GM19452 (cell line): ENCODE data around the gene LMTK2.

Source experiments
- ATAC-seq: cut with Tn5 transposase; IDR thresholded peaks from one replicate; pipeline ENCODE4 v1.9.1; 2021; ENCODE audit not compliant: unreplicated experiment

The LMTK2 gene

DNA sequence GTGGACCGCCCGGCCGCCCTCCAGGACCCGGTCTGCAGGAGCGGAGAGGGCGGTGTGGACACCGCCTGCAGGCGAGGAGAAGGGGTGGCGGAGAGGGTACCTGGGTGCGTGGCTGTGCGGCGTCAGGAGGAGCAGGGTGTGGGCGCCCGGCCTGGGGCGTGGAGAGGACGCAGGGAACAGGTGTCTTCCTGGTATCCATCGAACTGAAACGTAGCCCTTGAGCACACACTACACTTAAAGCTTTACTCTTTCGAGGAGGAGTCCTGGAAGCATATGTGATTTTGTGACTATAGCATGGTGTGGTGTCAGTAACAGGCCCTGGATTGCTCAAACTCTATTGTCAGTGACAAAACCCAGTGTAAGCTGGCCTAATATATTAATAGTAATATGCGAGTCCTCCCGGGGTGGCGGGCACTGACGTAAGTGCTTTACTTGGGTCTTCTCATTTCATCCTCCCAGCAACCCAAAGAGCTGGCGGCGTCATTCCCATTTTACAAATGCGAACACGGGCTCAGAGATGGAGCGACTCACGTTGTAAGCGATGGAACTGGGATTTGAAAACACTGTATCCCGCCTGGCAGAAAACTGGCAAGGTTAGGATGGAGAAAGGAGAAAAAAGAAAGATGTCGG, 145.9 kb downstream of the LMTK2 start:
- ATAC-seq, result no peak

GRCh38 chr7:98254516-98254915, 147.9 kb downstream of the LMTK2 start:
- ATAC-seq, result no peak

GRCh38 chr7:98254951-98255610, 148.4 kb downstream of the LMTK2 start:
- no peak for ATAC-seq

DNA sequence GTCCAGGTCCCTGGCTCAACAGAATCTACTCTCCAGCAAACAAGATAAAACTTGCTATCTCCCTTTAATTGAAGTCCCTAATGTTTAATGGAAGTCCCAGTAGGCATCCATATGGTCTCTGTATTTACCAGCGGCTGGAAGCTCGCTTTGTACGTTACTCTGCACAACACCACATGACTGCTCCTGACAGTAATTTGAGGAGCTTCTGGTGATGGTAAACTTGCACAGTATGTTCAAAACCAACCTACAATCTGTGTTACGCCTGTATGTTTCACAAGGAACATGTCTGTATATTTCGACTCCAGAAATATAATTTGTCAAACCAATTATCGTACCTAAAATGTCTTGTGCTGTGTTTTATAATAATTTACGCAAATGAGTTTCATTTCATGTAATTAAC, 149.8 kb downstream of the LMTK2 start:
- ATAC-seq, result no peak

DNA sequence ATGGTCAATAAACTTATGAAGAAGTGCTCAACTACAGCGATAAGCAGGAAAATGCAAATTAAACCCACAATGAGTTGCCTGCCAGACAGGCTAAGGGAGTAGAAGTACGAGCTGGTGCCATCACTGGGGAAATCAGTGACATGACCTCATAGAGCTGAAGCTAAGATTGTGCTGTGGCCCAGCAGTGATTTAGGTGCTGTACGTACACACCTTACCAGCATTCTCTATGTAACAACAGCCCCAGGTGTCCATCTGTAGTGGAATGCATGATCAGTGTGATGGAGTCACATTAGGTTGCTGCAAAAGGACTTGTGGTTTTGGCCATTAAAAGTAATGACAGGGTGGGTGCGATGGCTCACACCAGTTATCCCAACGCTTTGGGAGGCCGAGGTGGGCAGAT, 151.0 kb downstream of the LMTK2 start:
- ATAC-seq, result no peak
